ENCODE data around the gene FSIP2. TPM values are rescaled to one million over a fixed set of nuclear protein-coding genes. Genes with fewer than 3 reads are reported as not detected.

The FSIP2 gene
- total and polyA plus RNA-seq, 10 of the 15 experiments (the other 5 are each of a cell fraction or from before 2014, with no cell fraction given), result 0.03 to 1.3 (median 0.13) TPM

DNA sequence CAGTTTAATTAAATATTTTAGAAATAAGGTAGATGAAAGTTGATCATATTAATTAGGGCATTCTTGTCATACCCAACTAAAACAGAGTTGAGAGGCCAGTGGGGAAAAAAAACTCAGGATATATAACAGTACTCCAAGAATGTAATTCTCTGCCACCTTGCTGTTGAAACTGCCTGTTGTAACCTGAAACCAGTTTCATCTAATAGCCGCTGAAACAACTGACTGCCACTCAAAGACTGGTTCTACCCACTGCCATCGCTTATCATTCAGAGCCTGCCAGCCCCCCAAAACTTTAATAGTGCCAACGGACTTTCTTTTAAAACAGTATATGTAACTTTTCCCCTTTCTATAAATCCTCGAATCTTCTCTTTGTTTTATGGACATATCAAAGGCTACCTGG lies 37.7 kb upstream of the FSIP2 start:
- no peak for FAIRE-seq
- ChIA-PET POLR2A (no interaction called here), SMC1A (ENCODE audit: uncharacterized antibody, unreplicated experiment) (no interaction called here), RAD21 (ENCODE audit: unreplicated experiment) (no interaction called here), CTCF (no interaction called here)
- DNase-seq (ENCODE audit: low read depth, low spot score), result no peak
- no peaks in the 10 kb centered on the region for H3K4me1 ChIP-seq (ENCODE audit: control insufficient read depth, insufficient read depth, low read length)
- no peaks in the 10 kb centered on the region for H3K79me2 ChIP-seq (ENCODE audit: control insufficient read depth, insufficient read depth, low read length)
- intact Hi-C loops (cut with micrococcal nuclease; ENCODE audit: unreplicated experiment) (no loop called here), in situ Hi-C loops (cut with MboI) (no loop called here)
- H3K9ac ChIP-seq (ENCODE audit: control insufficient read depth, insufficient read depth, low read length), result no peak overlapping the region
- no peak overlapping the region for H3K4me2 ChIP-seq (ENCODE audit: control insufficient read depth, insufficient read depth)
- H2AFZ ChIP-seq (ENCODE audit: control insufficient read depth, low read depth, low read length), result no peak overlapping the region
- TF ChIP-seq SMARCA5 (IDR thresholded peaks at IDR 0.05), result no peak
- no peak for TF ChIP-seq TCF7 (IDR thresholded peaks at IDR 0.05; ENCODE audit: borderline replicate concordance)
- TF ChIP-seq, protein P1, sequence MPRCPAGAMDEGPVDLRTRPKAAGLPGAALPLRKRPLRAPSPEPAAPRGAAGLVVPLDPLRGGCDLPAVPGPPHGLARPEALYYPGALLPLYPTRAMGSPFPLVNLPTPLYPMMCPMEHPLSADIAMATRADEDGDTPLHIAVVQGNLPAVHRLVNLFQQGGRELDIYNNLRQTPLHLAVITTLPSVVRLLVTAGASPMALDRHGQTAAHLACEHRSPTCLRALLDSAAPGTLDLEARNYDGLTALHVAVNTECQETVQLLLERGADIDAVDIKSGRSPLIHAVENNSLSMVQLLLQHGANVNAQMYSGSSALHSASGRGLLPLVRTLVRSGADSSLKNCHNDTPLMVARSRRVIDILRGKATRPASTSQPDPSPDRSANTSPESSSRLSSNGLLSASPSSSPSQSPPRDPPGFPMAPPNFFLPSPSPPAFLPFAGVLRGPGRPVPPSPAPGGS (IDR thresholded peaks at IDR 0.05; ENCODE audit: borderline replicate concordance, insufficient read depth, low read depth, low read length, poor library complexity, severe bottlenecking), result no peak
- no peak for TF ChIP-seq BCL11A (IDR thresholded peaks at IDR 0.05; ENCODE audit: low read depth, low read length)
- TF ChIP-seq HDGF (IDR thresholded peaks at IDR 0.05), result no peak
- no peak for TF ChIP-seq RBBP5 (conservative IDR thresholded peaks at IDR 0.05)
- no peak overlapping the region for H3K27ac ChIP-seq (ENCODE audit: control insufficient read depth, insufficient read depth)
- H3K4me3 ChIP-seq, result no peak overlapping the region
- WGBS (ENCODE audit: insufficient coverage, insufficient replicate concordance, low lambda C conversion rate, missing lambda C conversion rate), result 6% methylated on average over 4 of the region's 4 CpGs
- no peaks in the 10 kb centered on the region for H4K20me1 ChIP-seq (ENCODE audit: control insufficient read depth, insufficient read depth)
- ATAC-seq, result no peak
- H3K36me3 ChIP-seq (ENCODE audit: control insufficient read depth in 2 of 2, insufficient read depth in 2 of 2, low read length in 1 of 2), result no peaks in the 10 kb centered on the region
- H3K27me3 ChIP-seq (replicated peaks in 1 of 2; ENCODE audit: control insufficient read depth in 2 of 2, insufficient read depth in 2 of 2, low read length in 1 of 2), result no peaks in the 10 kb centered on the region
- no peaks in the 10 kb centered on the region for H3K9me3 ChIP-seq (replicated peaks; ENCODE audit: control insufficient read depth, insufficient read depth, low read length)
- BruUV-seq (replicated peaks), result no TSS peak

DNA sequence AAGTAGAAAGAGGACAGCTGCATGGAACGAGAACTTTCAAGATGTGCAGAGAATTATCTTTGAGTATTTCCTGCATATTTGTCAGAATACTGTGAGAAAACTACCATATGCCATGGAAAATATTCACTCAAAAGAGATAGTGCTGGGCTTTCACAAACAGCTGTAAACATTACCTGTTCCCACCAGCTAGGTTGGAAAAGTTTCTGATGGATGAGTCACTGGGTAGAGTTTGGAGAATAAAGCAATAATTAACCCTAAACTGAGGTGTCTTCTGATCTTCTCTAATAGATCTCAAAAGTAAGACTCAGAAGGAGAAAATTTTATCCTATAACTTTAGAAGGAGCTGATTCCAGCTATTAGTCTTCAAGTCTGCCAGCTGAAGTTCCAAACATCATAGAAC lies 3.9 kb upstream of the FSIP2 start:
- no TSS peak for BruUV-seq (replicated peaks)
- ChIA-PET CTCF (no interaction called here), RAD21 (ENCODE audit: unreplicated experiment) (no interaction called here), POLR2A (no interaction called here), SMC1A (ENCODE audit: uncharacterized antibody, unreplicated experiment) (interaction anchor here (2.1 kb wide), 1 partner anchor 12 kb away, joined by 5 read pairs; no protein-coding TSS in a partner anchor)
- H2AFZ ChIP-seq (ENCODE audit: control insufficient read depth, low read depth, low read length), result no peak overlapping the region
- DNase-seq (ENCODE audit: low read depth, low spot score) (no peak), FAIRE-seq (no peak), ATAC-seq (no peak)
- no peak overlapping the region for H3K9ac ChIP-seq (ENCODE audit: control insufficient read depth, insufficient read depth, low read length)
- intact Hi-C loops (cut with micrococcal nuclease; ENCODE audit: unreplicated experiment), result loop anchor here (10.0 kb wide), 2 partner anchors 530 to 730 kb away; no protein-coding TSS in a partner anchor
- WGBS (ENCODE audit: insufficient coverage, insufficient replicate concordance, low lambda C conversion rate, missing lambda C conversion rate), result 53% methylated on average over 1 of the region's 1 CpG
- H3K4me1 ChIP-seq (ENCODE audit: control insufficient read depth, insufficient read depth, low read length), result no peaks in the 10 kb centered on the region
- H3K4me2 ChIP-seq (ENCODE audit: control insufficient read depth, insufficient read depth), result no peak overlapping the region
- no peaks in the 10 kb centered on the region for H3K27me3 ChIP-seq (replicated peaks in 1 of 2; ENCODE audit: control insufficient read depth in 2 of 2, insufficient read depth in 2 of 2, low read length in 1 of 2)
- H3K79me2 ChIP-seq (ENCODE audit: control insufficient read depth, insufficient read depth, low read length), result no peaks in the 10 kb centered on the region
- in situ Hi-C loops (cut with MboI), result no loop called here
- no peaks in the 10 kb centered on the region for H3K36me3 ChIP-seq (ENCODE audit: control insufficient read depth in 2 of 2, insufficient read depth in 2 of 2, low read length in 1 of 2)
- no peaks in the 10 kb centered on the region for H4K20me1 ChIP-seq (ENCODE audit: control insufficient read depth, insufficient read depth)
- no peak overlapping the region for H3K4me3 ChIP-seq
- H3K9me3 ChIP-seq (replicated peaks; ENCODE audit: control insufficient read depth, insufficient read depth, low read length), result no peaks in the 10 kb centered on the region
- H3K27ac ChIP-seq (ENCODE audit: control insufficient read depth, insufficient read depth), result no peak overlapping the region
- TF ChIP-seq NFXL1 (IDR thresholded peaks at IDR 0.05; ENCODE audit: borderline replicate concordance) (no peak), MTA3 (IDR thresholded peaks at IDR 0.05; ENCODE audit: borderline replicate concordance, low read length) (no peak), CEBPZ (IDR thresholded peaks at IDR 0.05; ENCODE audit: low read depth, low read length) (no peak), ZBTB11 (CRISPR knock-in tag; IDR thresholded peaks at IDR 0.05) (no peak), JUND (IDR thresholded peaks at IDR 0.05; ENCODE audit: low read depth, low read length) (no peak)
